HCT116 (cell line): ENCODE measurements around the gene THAP11. TPM values are rescaled to one million over a fixed set of nuclear protein-coding genes. Genes with fewer than 3 reads are reported as not detected.

Experiments
- ATAC-seq: fragments of 200-7000 bp; cut with Tn5 transposase; 2 replicates; pipeline ENCODE4 v1.9.1; 2020; ENCODE audit warnings: mild to moderate bottlenecking, moderate library complexity
- BruUV-seq: library from RNA; stranded (reverse); fragments of 400-500 nt; replicated peaks from 2 replicates; lab custom pipeline; 2021; lab: Mats Ljungman, UMichigan
- CTCF ChIA-PET: fragments of 300-600 bp; sonication (Branson Sonifier 250); formaldehyde crosslinking; loops from one replicate; lab custom pipeline; 2021; ENCODE audit warnings: antibody characterized with exemption; lab: Charles Lee
- POLR2A ChIA-PET: fragments of 300-600, 350-600 bp; sonication (Branson Sonifier 250); formaldehyde crosslinking; loops from one replicate; lab custom pipeline; 2021; ENCODE audit warnings: antibody characterized with exemption; lab: Charles Lee
- RAD21 ChIA-PET, 2 experiments: fragments of 300-600 bp; sonication (Branson Sonifier 250); formaldehyde crosslinking; loops; one replicate each; lab custom pipeline; 2023; ENCODE audit warnings: low total read pairs in 2 of 2; ENCODE audit not compliant: uncharacterized antibody in 2 of 2, unreplicated experiment in 2 of 2, low non-redundant PET in 1 of 2; lab: Charles Lee
- DNase-seq: peaks from one replicate; pipeline ENCODE4 v3.0.0-alpha.2; 2010; ENCODE audit warnings: low read depth, low spot score
- H2AFZ ChIP-seq: fragments of 200-600 bp; shearing (Covaris generic), sonication (generic); 2 replicates; pipeline ENCODE4 v1.6.1; 2017; ENCODE audit warnings: low read depth, mixed run types, mixed read lengths, antibody characterized with exemption, low read length; ENCODE audit not compliant: poor library complexity, severe bottlenecking
- H3K27ac ChIP-seq: 2 replicates; pipeline ENCODE4 v1.5.1; 2012; ENCODE audit warnings: low read depth, low read length
- H3K27me3 ChIP-seq: fragments of 200-600 bp; sonication (generic); 2 replicates; pipeline ENCODE4 v1.6.1; 2016; ENCODE audit warnings: mixed run types, low read length, mixed read lengths; ENCODE audit not compliant: insufficient read depth
- H3K36me3 ChIP-seq, 2 experiments: fragments of 200-500 bp in 1 of 2; fragments of 200-600 bp in 1 of 2; sonication (Bioruptor generic) in 1 of 2; sonication (generic) in 1 of 2; 2 replicates each; pipeline versions ENCODE4 v1.5.1 to v1.6.1; 2014 to 2016; ENCODE audit warnings: low read length in 2 of 2, inconsistent platforms in 1 of 2, mixed read lengths in 1 of 2, mixed run types in 1 of 2; ENCODE audit not compliant: insufficient read depth in 2 of 2, control insufficient read depth in 1 of 2
- H3K4me1 ChIP-seq, 2 experiments: fragments of 200-600 bp in 1 of 2; sonication (generic) in 1 of 2; 2 replicates each; pipeline versions ENCODE4 v1.5.1 to v1.6.1; 2012 to 2017; ENCODE audit warnings: low read length in 2 of 2, inconsistent platforms in 1 of 2, mild to moderate bottlenecking in 1 of 2, mixed read lengths in 1 of 2, mixed run types in 1 of 2, moderate library complexity in 1 of 2; ENCODE audit not compliant: insufficient read depth in 2 of 2, control insufficient read depth in 1 of 2
- H3K4me2 ChIP-seq: fragments of 200-600 bp; sonication (generic); 2 replicates; pipeline ENCODE4 v1.6.1; 2017; ENCODE audit warnings: mixed run types, low read length, mixed read lengths
- H3K4me3 ChIP-seq, 2 experiments: fragments of 200-600 bp in 1 of 2; sonication (generic) in 1 of 2; replicated peaks in 1 of 2; 2 replicates each; pipeline ENCODE4 v1.5.1; 2011 to 2016; ENCODE audit warnings: low read length in 2 of 2, control low read depth in 1 of 2, low read depth in 1 of 2, mild to moderate bottlenecking in 1 of 2, mixed read lengths in 1 of 2, mixed run types in 1 of 2
- H3K79me2 ChIP-seq: fragments of 200-600 bp; sonication (generic); 2 replicates; pipeline ENCODE4 v1.6.1; 2017; ENCODE audit warnings: mild to moderate bottlenecking, mixed run types, low read length, moderate library complexity, mixed read lengths; ENCODE audit not compliant: insufficient read depth
- H3K9ac ChIP-seq: fragments of 200-600 bp; sonication (generic); 2 replicates; pipeline ENCODE4 v1.6.1; 2016; ENCODE audit warnings: low read length, mixed read lengths
- H3K9me2 ChIP-seq: fragments of 200-600 bp; sonication (generic), shearing (Covaris generic); 2 replicates; pipeline ENCODE4 v1.6.1; 2017; ENCODE audit warnings: mixed run types, mild to moderate bottlenecking, moderate library complexity; ENCODE audit not compliant: insufficient read depth
- H3K9me3 ChIP-seq, 2 experiments: fragments of 200-500 bp in 1 of 2; fragments of 200-600 bp in 1 of 2; sonication (Bioruptor generic) in 1 of 2; sonication (generic) in 1 of 2; 2 replicates each; pipeline ENCODE4 v1.6.1; 2014 to 2017; ENCODE audit warnings: low read length in 2 of 2, mixed read lengths in 2 of 2, inconsistent platforms in 1 of 2, low read depth in 1 of 2, mild to moderate bottlenecking in 1 of 2, mixed run types in 1 of 2, moderate library complexity in 1 of 2; ENCODE audit not compliant: control insufficient read depth in 1 of 2, insufficient read depth in 1 of 2
- H4K20me1 ChIP-seq: fragments of 200-600 bp; sonication (generic), shearing (Covaris generic); 2 replicates; pipeline ENCODE4 v1.6.1; 2017; ENCODE audit warnings: mixed run types, mild to moderate bottlenecking, moderate library complexity; ENCODE audit not compliant: insufficient read depth
- CBX3 ChIP-seq: IDR thresholded peaks from 2 replicates; pipeline ENCODE4 v1.6.1; 2012; ENCODE audit warnings: low read depth
- CTCF ChIP-seq, 3 experiments: fragments of 200-600 bp in 1 of 3; sonication (generic) in 1 of 3; IDR thresholded peaks in 2 of 3; conservative IDR thresholded peaks in 1 of 3; 2 replicates each; pipeline ENCODE4 v1.5.1; 2012 to 2017; ENCODE audit warnings: low read depth in 2 of 3, low read length in 2 of 3, antibody characterized with exemption in 1 of 3, borderline replicate concordance in 1 of 3, control low read depth in 1 of 3, mild to moderate bottlenecking in 1 of 3, mixed read lengths in 1 of 3, mixed run types in 1 of 3, moderate library complexity in 1 of 3; ENCODE audit not compliant: insufficient read depth in 1 of 3
- EGR1 ChIP-seq: IDR thresholded peaks from 2 replicates; pipeline ENCODE4 v1.6.1; 2012; ENCODE audit warnings: low read depth
- MAX ChIP-seq: IDR thresholded peaks from 2 replicates; pipeline ENCODE4 v1.6.1; 2012
- SIN3A ChIP-seq: IDR thresholded peaks from 2 replicates; pipeline ENCODE4 v1.6.1; 2012; ENCODE audit warnings: low read depth
- SRF ChIP-seq: IDR thresholded peaks from 2 replicates; pipeline ENCODE4 v1.6.1; 2012; ENCODE audit warnings: low read depth
- ZBTB33 ChIP-seq: IDR thresholded peaks from 2 replicates; pipeline ENCODE4 v1.6.1; 2011; ENCODE audit warnings: mild to moderate bottlenecking, low read length, moderate library complexity; ENCODE audit not compliant: insufficient replicate concordance; ENCODE audit errors: extremely low read depth
- ZFX ChIP-seq: fragments of 450-650 bp; IDR thresholded peaks from 2 replicates; pipeline ENCODE4 v1.6.1; 2017
- intact Hi-C: fragments of 100-400 bp; cut with micrococcal nuclease; formaldehyde crosslinking; loops from 2 replicates; pipeline ENCODE4 v1.10.0; 2022
- total RNA-seq: library from RNA; stranded (reverse); gene quantifications from one replicate; pipeline ENCODE4 v1.2.1, GENCODE V29; 2021; ENCODE audit not compliant: unreplicated experiment

THAP11 gene
- total RNA-seq, 1 experiment from 2014 or later, result 25.4 TPM

- Histone ChIP-seq H2AFZ (peak within 1 kb of the TSS; percentile 92), H3K27me3 (no peaks in the 10 kb centered on the region), H4K20me1 (peaks cover 4% of the 10 kb centered on the region; the same call in 1 of the 2 replicates), H3K36me3 (peaks cover 4 to 6% of the 10 kb centered on the region in 2 experiments; a peak in 2 of 4 replicates), H3K27ac (peak within 1 kb of the TSS; percentile 83), H3K9ac (peak within 1 kb of the TSS; percentile 93), H3K9me2 (no peaks in the 10 kb centered on the region), H3K4me3 (peak within 1 kb of the TSS; percentile 83 to 96), H3K4me2 (peak within 1 kb of the TSS; percentile 82), H3K79me2 (peaks cover 71% of the 10 kb centered on the region), H3K9me3 (no peaks in the 10 kb centered on the region), H3K4me1 (peaks cover 15 to 45% of the 10 kb centered on the region in 2 experiments)
- ChIA-PET RAD21 (interaction anchor here in 1 of 2 experiments (1.4 kb wide), 1 partner anchor 19 kb away, joined by 4 read pairs; no protein-coding TSS in a partner anchor), POLR2A (interaction anchor here (1.7 kb wide), 1 partner anchor 41 kb away, joined by 6 read pairs; the partner anchor contains the start of genes RANBP10 and TSNAXIP1), CTCF (no interaction called here)
- no peak for TF ChIP-seq EGR1
- 0 out of 2 replicates have a peak, but pooled peaks have one; percentile 24 for TF ChIP-seq SIN3A
- TF ChIP-seq MAX, result peak; percentile 36; the same call in 1 of the 2 replicates
- TF ChIP-seq ZFX, result peak; percentile 89
- TF ChIP-seq CTCF (IDR thresholded peaks at IDR 0.05 in 2 of 3, conservative IDR thresholded peaks at IDR 0.05 in 1 of 3; ENCODE audit: borderline replicate concordance in 1 of 3, insufficient read depth in 1 of 3, low read depth in 2 of 3, low read length in 2 of 3), result no peak
- no peak for TF ChIP-seq SRF
- no peak for TF ChIP-seq ZBTB33
- TF ChIP-seq CBX3, result no peak
- no peak for DNase-seq
- intact Hi-C loops, result no loop called here
- ATAC-seq, result peak; percentile 63
- no TSS peak for BruUV-seq
Observed at GRCh38 chr16:67847064-67847861, 5.1 kb downstream of the THAP11 start, which contains the start of gene CENPT. Gene CENPT, minus strand, starts transcription at chr16:67847693. Its CDS starts 13,834 bp downstream, at chr16:67833859.
